GM23338 (cell line): Measurements from ENCODE around the gene NPC1. TPM values are rescaled to one million over a fixed set of nuclear protein-coding genes. Genes with fewer than 3 reads are reported as not detected.

ENCODE experiments used
- ATAC-seq: fragments of 200-7000 bp; cut with Tn5 transposase; 3 replicates; pipeline ENCODE4 v1.9.1; 2020
- DNase-seq: peaks from one replicate; pipeline ENCODE4 v3.0.0-alpha.2; 2015; ENCODE audit warnings: low spot score
- H2AFZ ChIP-seq: fragments of 200-600 bp; sonication (generic); 2 replicates; pipeline ENCODE4 v1.8.0; 2016; ENCODE audit warnings: antibody characterized with exemption, mild to moderate bottlenecking, moderate library complexity
- H3F3A ChIP-seq: fragments of 200-600 bp; sonication (generic); replicated peaks from 2 replicates; pipeline ENCODE4 v1.8.0; 2017; ENCODE audit warnings: antibody characterized with exemption, mixed run types, low read depth
- H3K27ac ChIP-seq: fragments of 200-600 bp; sonication (generic); 2 replicates; pipeline ENCODE4 v1.6.1; 2016; ENCODE audit warnings: low read depth
- H3K27me3 ChIP-seq: fragments of 200-600 bp; sonication (generic); 2 replicates; pipeline ENCODE4 v1.8.0; 2016; ENCODE audit warnings: mild to moderate bottlenecking, mixed run types, moderate library complexity; ENCODE audit not compliant: insufficient read depth
- H3K36me3 ChIP-seq: fragments of 200-600 bp; sonication (generic); 2 replicates; pipeline ENCODE4 v1.8.0; 2016; ENCODE audit warnings: mild to moderate bottlenecking; ENCODE audit not compliant: insufficient read depth
- H3K4me1 ChIP-seq: fragments of 200-600 bp; sonication (generic); 2 replicates; pipeline ENCODE4 v1.8.0; 2016; ENCODE audit warnings: mild to moderate bottlenecking, moderate library complexity; ENCODE audit not compliant: insufficient read depth
- H3K4me2 ChIP-seq: fragments of 200-600 bp; sonication (generic); 2 replicates; pipeline ENCODE4 v1.7.1; 2017; ENCODE audit warnings: mixed run types
- H3K4me3 ChIP-seq: fragments of 200-600 bp; sonication (generic); 2 replicates; pipeline ENCODE4 v1.6.1; 2016; ENCODE audit warnings: mixed run types
- H3K79me2 ChIP-seq: fragments of 200-600 bp; sonication (generic); replicated peaks from 2 replicates; pipeline ENCODE4 v1.8.0; 2017; ENCODE audit warnings: mild to moderate bottlenecking; ENCODE audit not compliant: insufficient read depth
- H3K9me2 ChIP-seq: fragments of 200-600 bp; sonication (generic); 2 replicates; pipeline ENCODE4 v1.8.0; 2017; ENCODE audit not compliant: insufficient read depth
- H4K20me1 ChIP-seq: fragments of 200-600 bp; sonication (generic); replicated peaks from 2 replicates; pipeline ENCODE4 v1.8.0; 2017; ENCODE audit warnings: mild to moderate bottlenecking; ENCODE audit not compliant: insufficient read depth
- H3K27ac Mint-ChIP-seq: 2 replicates; pipeline ENCODE4 v1.8.0; 2020; ENCODE audit warnings: inconsistent platforms, mild to moderate bottlenecking, moderate library complexity, mixed read lengths
- H3K27me3 Mint-ChIP-seq: 3 replicates; pipeline ENCODE4 v1.8.0; 2022; ENCODE audit warnings: low read depth, mild to moderate bottlenecking, moderate library complexity, mixed read lengths, inconsistent platforms; ENCODE audit not compliant: insufficient read depth, poor library complexity
- H3K36me3 Mint-ChIP-seq: 3 replicates; pipeline ENCODE4 v1.8.0; 2021; ENCODE audit warnings: low read depth, mild to moderate bottlenecking, inconsistent platforms, moderate library complexity, mixed read lengths
- H3K4me1 Mint-ChIP-seq: 3 replicates; pipeline ENCODE4 v1.8.0; 2020; ENCODE audit warnings: mild to moderate bottlenecking, inconsistent platforms, mixed read lengths
- H3K4me3 Mint-ChIP-seq: 3 replicates; pipeline ENCODE4 v1.8.0; 2021; ENCODE audit warnings: moderate library complexity, mild to moderate bottlenecking, inconsistent platforms, mixed read lengths
- H3K9me3 Mint-ChIP-seq: 3 replicates; pipeline ENCODE4 v1.8.0; 2020; ENCODE audit warnings: moderate library complexity, mild to moderate bottlenecking, inconsistent platforms, mixed read lengths
- EZH2 ChIP-seq: fragments of 200-600 bp; sonication (generic); IDR thresholded peaks from one replicate; pipeline ENCODE4 v1.8.0; 2017; ENCODE audit warnings: antibody characterized with exemption, mild to moderate bottlenecking, low read depth; ENCODE audit not compliant: unreplicated experiment
- EZH2phosphoT487 ChIP-seq: fragments of 200-600 bp; sonication (generic); IDR thresholded peaks from one replicate; pipeline ENCODE4 v1.8.1; 2018; ENCODE audit warnings: antibody characterized with exemption; ENCODE audit not compliant: unreplicated experiment
- JUNB ChIP-seq: IDR thresholded peaks from one replicate; pipeline ENCODE4 v1.6.1; 2016; ENCODE audit warnings: antibody characterized with exemption; ENCODE audit not compliant: unreplicated experiment
- POLR2AphosphoS5 ChIP-seq: IDR thresholded peaks from 2 replicates; pipeline ENCODE4 v1.6.1; 2016; ENCODE audit warnings: antibody characterized with exemption, low read depth
- ZNF114 ChIP-seq: fragments of 250-450 bp; sonication (Bioruptor Pico); IDR thresholded peaks from 2 replicates; pipeline ENCODE4 v1.5.0; 2020; ENCODE audit warnings: mild to moderate bottlenecking, moderate library complexity
- polyA plus RNA-seq: library from polyadenylated mRNA; unstranded; fragments of >200 nt; fragmentation: Nextera tagmentation; extraction: Ambion mirVana; gene quantifications from 2 replicates; pipeline ENCODE4 v1.2.1, GENCODE V29; 2016
- total RNA-seq: library from RNA; depleted of rRNA; stranded (reverse); fragments of >200 nt; shearing (Covaris generic); gene quantifications from 2 replicates; pipeline ENCODE4 v1.2.3, GENCODE V29; 2014
- TF ChIP-seq, protein P1 (sequence below), 2 experiments: fragments of 200-600 bp in 1 of 2; sonication (generic) in 1 of 2; conservative IDR thresholded peaks; 2 replicates each; pipeline versions ENCODE4 v1.5.1 to v1.6.1; 2016 to 2017; ENCODE audit warnings: antibody characterized with exemption in 2 of 2, low read depth in 2 of 2, mild to moderate bottlenecking in 2 of 2, moderate library complexity in 1 of 2
- TF ChIP-seq, protein P2 (sequence below): IDR thresholded peaks from one replicate; pipeline ENCODE4 v1.6.1; 2018; ENCODE audit warnings: antibody characterized with exemption; ENCODE audit not compliant: unreplicated experiment
- TF ChIP-seq, protein P3 (sequence below): IDR thresholded peaks from 2 replicates; pipeline ENCODE4 v1.6.1; 2016; ENCODE audit warnings: antibody characterized with exemption

The NPC1 gene
- total and polyA plus RNA-seq, 2 experiments from 2014 or later: 18.4 to 45.1 TPM

DNA sequence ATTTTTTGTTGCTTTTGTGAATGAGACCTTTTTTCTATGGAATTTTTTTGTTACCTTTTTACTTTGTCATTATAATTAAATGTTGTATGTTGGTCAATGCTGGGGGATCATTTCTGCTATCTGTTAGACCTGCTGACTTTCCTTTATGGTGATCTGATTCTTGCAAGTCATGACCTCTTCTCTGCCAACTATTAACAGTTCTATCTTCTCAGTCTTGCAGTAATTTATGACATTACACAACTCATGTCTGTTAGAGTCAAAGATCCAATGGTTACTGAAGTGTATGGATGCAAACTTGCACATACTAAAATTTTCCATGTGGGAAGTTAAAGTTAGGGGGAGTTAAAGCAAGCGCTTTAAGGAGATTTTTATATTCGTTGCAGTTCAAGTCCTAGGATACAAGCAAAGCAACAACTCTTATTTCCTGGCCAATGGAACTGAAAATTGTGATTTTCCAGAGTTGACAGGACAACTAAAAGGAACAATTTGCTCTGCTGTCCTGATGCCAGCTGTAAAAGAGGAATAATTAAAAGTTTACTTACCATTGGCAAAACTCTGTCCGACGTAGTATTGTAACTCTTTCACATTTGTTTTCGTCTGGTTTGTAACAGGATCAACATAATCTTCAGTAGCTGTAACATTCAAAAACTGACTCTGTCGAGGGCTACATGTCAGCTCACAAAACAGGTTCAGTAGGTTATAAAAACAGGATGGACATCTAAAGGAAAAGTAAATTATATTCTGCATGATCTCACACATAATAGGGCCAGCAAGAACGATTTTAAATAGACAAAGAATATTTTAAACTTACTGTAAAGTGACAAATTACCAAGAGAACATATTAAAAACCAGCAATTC lies 17.8 kb downstream of the NPC1 start:
- no peaks in the 10 kb centered on the region for H3K4me1 Mint-ChIP-seq
- Histone ChIP-seq H3K4me2 (no peak overlapping the region), H3K36me3 (peaks cover 54% of the 10 kb centered on the region), H3K27ac (no peak overlapping the region), H4K20me1 (peaks cover 2% of the 10 kb centered on the region; the same call in 1 of the 2 replicates), H3K9me2 (no peaks in the 10 kb centered on the region), H3F3A (no peaks in the 10 kb centered on the region), H3K79me2 (0 out of 2 replicates have a peak, but pooled peaks cover 8% of the 10 kb centered on the region), H3K4me1 (no peaks in the 10 kb centered on the region), H3K4me3 (no peak overlapping the region), H3K27me3 (no peaks in the 10 kb centered on the region), H2AFZ (no peak overlapping the region)
- no peak overlapping the region for H3K4me3 Mint-ChIP-seq
- DNase-seq: no peak
- peaks cover 41% of the 10 kb centered on the region for H3K36me3 Mint-ChIP-seq
- TF ChIP-seq POLR2AphosphoS5: no peak
- no peak for TF ChIP-seq EZH2
- TF ChIP-seq, protein P1, sequence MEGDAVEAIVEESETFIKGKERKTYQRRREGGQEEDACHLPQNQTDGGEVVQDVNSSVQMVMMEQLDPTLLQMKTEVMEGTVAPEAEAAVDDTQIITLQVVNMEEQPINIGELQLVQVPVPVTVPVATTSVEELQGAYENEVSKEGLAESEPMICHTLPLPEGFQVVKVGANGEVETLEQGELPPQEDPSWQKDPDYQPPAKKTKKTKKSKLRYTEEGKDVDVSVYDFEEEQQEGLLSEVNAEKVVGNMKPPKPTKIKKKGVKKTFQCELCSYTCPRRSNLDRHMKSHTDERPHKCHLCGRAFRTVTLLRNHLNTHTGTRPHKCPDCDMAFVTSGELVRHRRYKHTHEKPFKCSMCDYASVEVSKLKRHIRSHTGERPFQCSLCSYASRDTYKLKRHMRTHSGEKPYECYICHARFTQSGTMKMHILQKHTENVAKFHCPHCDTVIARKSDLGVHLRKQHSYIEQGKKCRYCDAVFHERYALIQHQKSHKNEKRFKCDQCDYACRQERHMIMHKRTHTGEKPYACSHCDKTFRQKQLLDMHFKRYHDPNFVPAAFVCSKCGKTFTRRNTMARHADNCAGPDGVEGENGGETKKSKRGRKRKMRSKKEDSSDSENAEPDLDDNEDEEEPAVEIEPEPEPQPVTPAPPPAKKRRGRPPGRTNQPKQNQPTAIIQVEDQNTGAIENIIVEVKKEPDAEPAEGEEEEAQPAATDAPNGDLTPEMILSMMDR (conservative IDR thresholded peaks at IDR 0.05; ENCODE audit: low read depth in 2 of 2): no peak
- TF ChIP-seq, protein P2, sequence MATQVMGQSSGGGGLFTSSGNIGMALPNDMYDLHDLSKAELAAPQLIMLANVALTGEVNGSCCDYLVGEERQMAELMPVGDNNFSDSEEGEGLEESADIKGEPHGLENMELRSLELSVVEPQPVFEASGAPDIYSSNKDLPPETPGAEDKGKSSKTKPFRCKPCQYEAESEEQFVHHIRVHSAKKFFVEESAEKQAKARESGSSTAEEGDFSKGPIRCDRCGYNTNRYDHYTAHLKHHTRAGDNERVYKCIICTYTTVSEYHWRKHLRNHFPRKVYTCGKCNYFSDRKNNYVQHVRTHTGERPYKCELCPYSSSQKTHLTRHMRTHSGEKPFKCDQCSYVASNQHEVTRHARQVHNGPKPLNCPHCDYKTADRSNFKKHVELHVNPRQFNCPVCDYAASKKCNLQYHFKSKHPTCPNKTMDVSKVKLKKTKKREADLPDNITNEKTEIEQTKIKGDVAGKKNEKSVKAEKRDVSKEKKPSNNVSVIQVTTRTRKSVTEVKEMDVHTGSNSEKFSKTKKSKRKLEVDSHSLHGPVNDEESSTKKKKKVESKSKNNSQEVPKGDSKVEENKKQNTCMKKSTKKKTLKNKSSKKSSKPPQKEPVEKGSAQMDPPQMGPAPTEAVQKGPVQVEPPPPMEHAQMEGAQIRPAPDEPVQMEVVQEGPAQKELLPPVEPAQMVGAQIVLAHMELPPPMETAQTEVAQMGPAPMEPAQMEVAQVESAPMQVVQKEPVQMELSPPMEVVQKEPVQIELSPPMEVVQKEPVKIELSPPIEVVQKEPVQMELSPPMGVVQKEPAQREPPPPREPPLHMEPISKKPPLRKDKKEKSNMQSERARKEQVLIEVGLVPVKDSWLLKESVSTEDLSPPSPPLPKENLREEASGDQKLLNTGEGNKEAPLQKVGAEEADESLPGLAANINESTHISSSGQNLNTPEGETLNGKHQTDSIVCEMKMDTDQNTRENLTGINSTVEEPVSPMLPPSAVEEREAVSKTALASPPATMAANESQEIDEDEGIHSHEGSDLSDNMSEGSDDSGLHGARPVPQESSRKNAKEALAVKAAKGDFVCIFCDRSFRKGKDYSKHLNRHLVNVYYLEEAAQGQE: no peak
- TF ChIP-seq EZH2phosphoT487: no peak
- no peak for TF ChIP-seq JUNB
- TF ChIP-seq ZNF114: no peak
- H3K9me3 Mint-ChIP-seq: no peaks in the 10 kb centered on the region
- no peaks in the 10 kb centered on the region for H3K27me3 Mint-ChIP-seq
- no peak overlapping the region for H3K27ac Mint-ChIP-seq
- no peak for ATAC-seq

DNA sequence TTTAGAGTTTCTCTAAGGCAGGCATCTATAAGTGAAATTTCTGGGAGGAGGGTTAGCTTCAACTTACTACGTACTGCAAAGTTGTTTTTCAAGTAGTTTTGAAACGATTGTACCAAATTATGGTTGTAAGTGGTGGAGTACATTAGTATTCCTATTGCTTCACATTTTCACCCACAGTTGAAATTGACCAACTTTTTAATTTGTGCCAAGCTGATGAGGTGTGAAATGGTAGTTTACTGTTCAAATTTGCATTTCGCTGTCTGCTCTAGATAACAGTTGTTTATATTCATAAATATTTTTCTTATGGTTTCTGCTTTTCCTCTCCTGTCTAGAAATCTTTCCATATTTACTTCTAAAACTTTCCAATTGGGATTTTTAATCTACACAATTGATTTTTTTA lies 18.6 kb downstream of the NPC1 start:
- Histone ChIP-seq H3K27me3 (no peaks in the 10 kb centered on the region), H3K9me2 (no peaks in the 10 kb centered on the region), H3K4me1 (no peaks in the 10 kb centered on the region), H4K20me1 (no peaks in the 10 kb centered on the region; the same call in 1 of the 2 replicates), H3K36me3 (peaks cover 56% of the 10 kb centered on the region), H3F3A (no peaks in the 10 kb centered on the region), H3K4me3 (no peak overlapping the region), H2AFZ (no peak overlapping the region), H3K27ac (no peak overlapping the region), H3K4me2 (no peak overlapping the region), H3K79me2 (no peaks in the 10 kb centered on the region)
- no peaks in the 10 kb centered on the region for H3K4me1 Mint-ChIP-seq
- no peak overlapping the region for H3K27ac Mint-ChIP-seq
- no peak for ATAC-seq
- TF ChIP-seq, protein P3, sequence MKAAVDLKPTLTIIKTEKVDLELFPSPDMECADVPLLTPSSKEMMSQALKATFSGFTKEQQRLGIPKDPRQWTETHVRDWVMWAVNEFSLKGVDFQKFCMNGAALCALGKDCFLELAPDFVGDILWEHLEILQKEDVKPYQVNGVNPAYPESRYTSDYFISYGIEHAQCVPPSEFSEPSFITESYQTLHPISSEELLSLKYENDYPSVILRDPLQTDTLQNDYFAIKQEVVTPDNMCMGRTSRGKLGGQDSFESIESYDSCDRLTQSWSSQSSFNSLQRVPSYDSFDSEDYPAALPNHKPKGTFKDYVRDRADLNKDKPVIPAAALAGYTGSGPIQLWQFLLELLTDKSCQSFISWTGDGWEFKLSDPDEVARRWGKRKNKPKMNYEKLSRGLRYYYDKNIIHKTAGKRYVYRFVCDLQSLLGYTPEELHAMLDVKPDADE: no peak
- TF ChIP-seq, protein P2: no peak
- TF ChIP-seq EZH2phosphoT487: no peak
- TF ChIP-seq JUNB: no peak
- peaks cover 41% of the 10 kb centered on the region for H3K36me3 Mint-ChIP-seq
- DNase-seq: no peak
- no peak overlapping the region for H3K4me3 Mint-ChIP-seq
- H3K27me3 Mint-ChIP-seq: no peaks in the 10 kb centered on the region
- no peaks in the 10 kb centered on the region for H3K9me3 Mint-ChIP-seq
